H1 (cell line): ENCODE data around the gene RPA4. TPM values are rescaled to one million over a fixed set of nuclear protein-coding genes. Genes with fewer than 3 reads are reported as not detected.

Source experiments
- CTCF ChIA-PET: fragments of 300-600 bp; sonication (Branson Sonifier 250); formaldehyde crosslinking; loops from one replicate; lab custom pipeline; 2021; ENCODE audit not compliant: partially characterized antibody; lab: Charles Lee
- POLR2A ChIA-PET: fragments of 300-600 bp; sonication (Branson Sonifier 250); formaldehyde crosslinking; loops from one replicate; lab custom pipeline; 2021; ENCODE audit warnings: inconsistent platforms; ENCODE audit not compliant: partially characterized antibody; lab: Charles Lee
- DNase-seq, 2 experiments: peaks; one replicate each; pipeline versions ENCODE4 v3.0.0 to v3.0.0-alpha.2; 2010 to 2022; ENCODE audit warnings: low spot score in 2 of 2, low read depth in 1 of 2, mixed read lengths in 1 of 2
- FAIRE-seq: peaks from 2 replicates; lab custom pipeline; 2011; peaks lifted over from hg19 to GRCh38; lab: Jason Lieb, UNC
- H2AFZ ChIP-seq: 2 replicates; pipeline ENCODE4 v1.8.1; 2012; ENCODE audit warnings: low read length, inconsistent platforms
- H2AK5ac ChIP-seq: 2 replicates; pipeline ENCODE4 v1.6.1; 2013; ENCODE audit warnings: low read depth, low read length
- H2BK120ac ChIP-seq: replicated peaks from 2 replicates; pipeline ENCODE3; 2013; ENCODE audit warnings: low read depth, low read length, inconsistent platforms
- H2BK12ac ChIP-seq: 2 replicates; pipeline ENCODE4 v1.6.1; 2013; ENCODE audit warnings: low read depth, low read length
- H2BK15ac ChIP-seq: 2 replicates; pipeline ENCODE4 v1.6.1; 2013; ENCODE audit warnings: low read length
- H2BK20ac ChIP-seq: 2 replicates; pipeline ENCODE4 v1.6.1; 2013; ENCODE audit warnings: low read length
- H2BK5ac ChIP-seq: 2 replicates; pipeline ENCODE4 v1.6.1; 2013; ENCODE audit warnings: low read depth, low read length
- H3K14ac ChIP-seq: 2 replicates; pipeline ENCODE4 v1.6.1; 2013; ENCODE audit warnings: inconsistent platforms; ENCODE audit not compliant: insufficient read length
- H3K18ac ChIP-seq: 2 replicates; pipeline ENCODE4 v1.6.1; 2013; ENCODE audit warnings: low read length; ENCODE audit errors: extremely low read depth
- H3K23ac ChIP-seq: 2 replicates; pipeline ENCODE4 v1.6.1; 2013; ENCODE audit warnings: inconsistent platforms; ENCODE audit not compliant: insufficient read length
- H3K23me2 ChIP-seq: 2 replicates; pipeline ENCODE4 v1.6.1; 2013; ENCODE audit warnings: low read depth, low read length
- H3K27ac ChIP-seq: 2 replicates; pipeline ENCODE4 v1.6.1; 2011; ENCODE audit warnings: low read depth, low read length, inconsistent platforms
- H3K27me3 ChIP-seq, 4 experiments: replicated peaks in 1 of 4; 1 replicate in 1 of 4; 2 replicates in 3 of 4; pipeline versions ENCODE4 v1.6.1 to v1.8.1; 2011 to 2013; ENCODE audit warnings: low read length in 3 of 4, mild to moderate bottlenecking in 3 of 4, inconsistent platforms in 2 of 4, mixed read lengths in 2 of 4, moderate library complexity in 1 of 4; ENCODE audit not compliant: control insufficient read depth in 3 of 4, insufficient read depth in 3 of 4; ENCODE audit errors: extremely low read depth in 1 of 4
- H3K36me3 ChIP-seq, 4 experiments: 2 replicates each; pipeline versions ENCODE4 v1.6.1 to v1.8.1; 2011 to 2013; ENCODE audit warnings: mild to moderate bottlenecking in 4 of 4, low read length in 3 of 4, moderate library complexity in 2 of 4, control low read depth in 1 of 4, inconsistent platforms in 1 of 4; ENCODE audit not compliant: insufficient read depth in 4 of 4, control insufficient read depth in 2 of 4
- H3K4ac ChIP-seq: replicated peaks from 2 replicates; pipeline ENCODE3; 2013; ENCODE audit warnings: low read length, low read depth, mixed read lengths, inconsistent platforms; ENCODE audit not compliant: insufficient read length
- H3K4me1 ChIP-seq, 4 experiments: replicated peaks in 1 of 4; 1 replicate in 1 of 4; 2 replicates in 3 of 4; pipeline versions ENCODE4 v1.6.1 to v1.8.1; 2011 to 2013; ENCODE audit warnings: low read length in 3 of 4, inconsistent platforms in 2 of 4, mixed read lengths in 1 of 4; ENCODE audit not compliant: insufficient read depth in 4 of 4, control insufficient read depth in 3 of 4
- H3K4me2 ChIP-seq, 2 experiments: 2 replicates each; pipeline versions ENCODE4 v1.6.1 to v1.8.1; 2011 to 2013; ENCODE audit warnings: low read depth in 2 of 2, low read length in 2 of 2, control low read depth in 1 of 2, inconsistent platforms in 1 of 2, mild to moderate bottlenecking in 1 of 2; ENCODE audit not compliant: insufficient read depth in 1 of 2
- H3K4me3 ChIP-seq, 4 experiments: fragments of 200-600, 300-600 bp in 1 of 4; sonication (generic), shearing (Covaris generic), sonication (Bioruptor Twin) in 1 of 4; 2 replicates each; pipeline versions ENCODE4 v1.5.1 to v1.8.1; 2011 to 2016; ENCODE audit warnings: low read length in 4 of 4, low read depth in 3 of 4, control low read depth in 2 of 4, inconsistent platforms in 2 of 4, mild to moderate bottlenecking in 2 of 4, mixed read lengths in 1 of 4, moderate library complexity in 1 of 4; ENCODE audit not compliant: insufficient read depth in 2 of 4; ENCODE audit errors: extremely low read depth in 1 of 4
- H3K56ac ChIP-seq: replicated peaks from 2 replicates; pipeline ENCODE3; 2013; ENCODE audit warnings: low read depth, mild to moderate bottlenecking, mixed read lengths, low read length, inconsistent platforms; ENCODE audit not compliant: insufficient read length
- H3K79me1 ChIP-seq: 2 replicates; pipeline ENCODE4 v1.6.1; 2013; ENCODE audit warnings: low read depth, low read length, control low read depth
- H3K79me2 ChIP-seq, 2 experiments: 2 replicates each; pipeline versions ENCODE4 v1.6.1 to v1.8.1; 2012 to 2013; ENCODE audit warnings: low read length in 2 of 2, mild to moderate bottlenecking in 2 of 2, inconsistent platforms in 1 of 2; ENCODE audit not compliant: insufficient read depth in 2 of 2, control insufficient read depth in 1 of 2
- H3K9ac ChIP-seq, 4 experiments: replicated peaks in 1 of 4; 1 replicate in 1 of 4; 2 replicates in 3 of 4; pipeline versions ENCODE4 v1.6.1 to v1.8.1; 2011 to 2013; ENCODE audit warnings: low read depth in 3 of 4, low read length in 3 of 4, control low read depth in 2 of 4, mild to moderate bottlenecking in 2 of 4, moderate library complexity in 2 of 4, inconsistent platforms in 1 of 4; ENCODE audit errors: extremely low read depth in 1 of 4
- H3K9me3 ChIP-seq, 2 experiments: 2 replicates each; pipeline versions ENCODE4 v1.6.1 to v1.8.1; 2012 to 2013; ENCODE audit warnings: mild to moderate bottlenecking in 2 of 2, moderate library complexity in 2 of 2, control low read depth in 1 of 2, inconsistent platforms in 1 of 2, low read depth in 1 of 2, low read length in 1 of 2, mixed read lengths in 1 of 2; ENCODE audit not compliant: insufficient read depth in 2 of 2
- H4K20me1 ChIP-seq, 2 experiments: replicated peaks in 1 of 2; 2 replicates each; pipeline versions ENCODE3 to v1.8.1; 2011 to 2013; ENCODE audit warnings: inconsistent platforms in 2 of 2, low read length in 2 of 2, mild to moderate bottlenecking in 1 of 2; ENCODE audit not compliant: insufficient read depth in 2 of 2, control insufficient read depth in 1 of 2
- H4K5ac ChIP-seq: 2 replicates; pipeline ENCODE4 v1.6.1; 2013; ENCODE audit warnings: low read length, low read depth, mixed read lengths, inconsistent platforms; ENCODE audit not compliant: insufficient read length
- H4K8ac ChIP-seq: 2 replicates; pipeline ENCODE4 v1.8.0; 2013; ENCODE audit warnings: mild to moderate bottlenecking, moderate library complexity, low read length, inconsistent platforms; ENCODE audit not compliant: insufficient read depth; ENCODE audit errors: extremely low read depth
- H4K91ac ChIP-seq: replicated peaks from 2 replicates; pipeline ENCODE3; 2013; ENCODE audit warnings: low read length, mixed read lengths, inconsistent platforms; ENCODE audit not compliant: insufficient read length
- CHD1 ChIP-seq: IDR thresholded peaks from 2 replicates; pipeline ENCODE4 v1.6.1; 2012; ENCODE audit warnings: low read depth, low read length, improper control_type of control experiment
- GABPA ChIP-seq: IDR thresholded peaks from 2 replicates; pipeline ENCODE4 v1.6.1; 2011; ENCODE audit warnings: mild to moderate bottlenecking, low read length, moderate library complexity, borderline replicate concordance; ENCODE audit not compliant: insufficient read depth
- JUND ChIP-seq: IDR thresholded peaks from 2 replicates; pipeline ENCODE4 v1.6.1; 2011; ENCODE audit warnings: mild to moderate bottlenecking, improper control_type of control experiment, low read length
- KDM1A ChIP-seq: fragments of 200-600, 300-600 bp; sonication (generic); IDR thresholded peaks from 2 replicates; pipeline ENCODE4 v1.7.1; 2016; ENCODE audit warnings: mild to moderate bottlenecking, low read length, borderline replicate concordance
- MAFK ChIP-seq: IDR thresholded peaks from 2 replicates; pipeline ENCODE4 v1.6.1; 2012; ENCODE audit warnings: low read depth, mild to moderate bottlenecking, improper control_type of control experiment, low read length
- WGBS, 2 experiments: shearing (Covaris generic) in 1 of 2; methylation state at CpG; one replicate each; pipeline versions ENCODE4 v1.1.6 to v1.1.7; 2013 to 2015; ENCODE audit warnings: low lambda C conversion rate in 2 of 2, mixed read lengths in 2 of 2, inconsistent platforms in 1 of 2, low coverage in 1 of 2, missing lambda C conversion rate in 1 of 2; ENCODE audit not compliant: insufficient replicate concordance in 2 of 2, insufficient coverage in 1 of 2, insufficient read length in 1 of 2; ENCODE audit errors: extremely low coverage in 1 of 2, missing lambda C conversion rate in 1 of 2; 5-methylcytosine and 5-hydroxymethylcytosine counted together
- polyA plus RNA-seq, 7 experiments: library from polyadenylated mRNA; depleted of rRNA in 3 of 7; stranded (reverse) in 5 of 7; unstranded in 2 of 7; fragments of >200 nt in 5 of 7; fragments of 200-250 nt in 2 of 7; gene quantifications; 1 replicate in 5 of 7; 2 replicates in 1 of 7; 4 replicates in 1 of 7; pipeline versions ENCODE4 v1.2.1 to v1.2.3, GENCODE V29; 2011 to 2013; ENCODE audit warnings: missing spikeins in 2 of 7, mixed read lengths in 2 of 7
- total RNA-seq: library from RNA; stranded (reverse); fragmentation: NEBNext Ultra II Directional; extraction: Animal tissue kit (Norgen Biotek cat#: 25700); gene quantifications from 2 replicates; pipeline ENCODE4 v1.2.1, GENCODE V29; 2021
- TF ChIP-seq, protein P1 (sequence below): IDR thresholded peaks from 2 replicates; pipeline ENCODE4 v1.6.1; 2011; ENCODE audit warnings: low read depth, mild to moderate bottlenecking, low read length; ENCODE audit not compliant: insufficient read depth

RPA4 gene
- total and polyA plus RNA-seq, 2 of the 8 experiments (the other 6 are each of a cell fraction or from before 2014, with no cell fraction given) = 0.17 to 0.24 TPM

DNA sequence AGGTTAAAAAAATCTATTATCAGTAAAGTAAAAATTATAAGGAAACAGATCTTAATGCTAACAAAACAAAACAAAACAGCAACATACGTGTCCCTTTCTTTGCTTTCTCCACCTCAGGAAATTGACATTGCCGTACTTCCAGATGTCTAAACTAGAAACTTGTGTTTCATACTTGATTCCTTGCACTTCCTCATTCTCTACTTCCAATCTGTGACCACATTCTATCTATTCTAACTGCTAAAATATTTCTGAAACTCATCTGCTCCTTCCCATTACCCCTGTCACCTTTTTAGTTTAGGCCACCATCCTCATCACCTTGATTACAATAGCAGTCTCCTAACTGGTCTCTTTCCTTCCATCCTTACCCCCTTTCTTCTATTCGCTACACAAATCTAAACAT, 22.5 kb upstream of the RPA4 start:
- Histone ChIP-seq H4K5ac (no peak overlapping the region), H4K91ac (no peak overlapping the region), H2BK12ac (no peak overlapping the region), H3K9me3 (no peaks in the 10 kb centered on the region), H2BK15ac (no peak overlapping the region), H3K27ac (no peak overlapping the region), H2BK20ac (no peak overlapping the region), H3K79me2 (no peaks in the 10 kb centered on the region), H2BK5ac (no peak overlapping the region), H2BK120ac (no peak overlapping the region), H3K23ac (no peak overlapping the region), H2AFZ (no peak overlapping the region), H3K4me2 (no peak overlapping the region), H3K4ac (no peak overlapping the region), H3K4me3 (no peak overlapping the region), H3K23me2 (no peaks in the 10 kb centered on the region), H2AK5ac (no peak overlapping the region), H4K8ac (no peak overlapping the region), H4K20me1 (no peaks in the 10 kb centered on the region), H3K18ac (no peak overlapping the region), H3K56ac (no peak overlapping the region), H3K36me3 (no peaks in the 10 kb centered on the region), H3K27me3 (no peaks in the 10 kb centered on the region), H3K4me1 (no peaks in the 10 kb centered on the region), H3K79me1 (no peaks in the 10 kb centered on the region), H3K9ac (no peak overlapping the region), H3K14ac (no peak overlapping the region)
- POLR2A ChIA-PET = no interaction called here
- TF ChIP-seq, protein P1, sequence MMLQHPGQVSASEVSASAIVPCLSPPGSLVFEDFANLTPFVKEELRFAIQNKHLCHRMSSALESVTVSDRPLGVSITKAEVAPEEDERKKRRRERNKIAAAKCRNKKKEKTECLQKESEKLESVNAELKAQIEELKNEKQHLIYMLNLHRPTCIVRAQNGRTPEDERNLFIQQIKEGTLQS = no peak
- TF ChIP-seq MAFK (no peak), JUND (no peak), CHD1 (no peak), KDM1A (no peak), GABPA (no peak)
- CTCF ChIA-PET = no interaction called here
- no peak for DNase-seq
- FAIRE-seq = no peak
- WGBS, 2 experiments = 100% methylated on average over 1 to 2 of the region's 3 CpGs
